CD4-positive, alpha-beta T cell (primary cell): ENCODE data around the gene UGGT1. TPM values are rescaled to one million over a fixed set of nuclear protein-coding genes. Genes with fewer than 3 reads are reported as not detected.

Source experiments
- ATAC-seq: fragments of 200-7000 bp; cut with Tn5 transposase; one replicate; pipeline ENCODE4 v1.10.0; 2022; ENCODE audit warnings: mild to moderate bottlenecking; ENCODE audit not compliant: poor library complexity
- CTCF ChIA-PET: fragments of 350-600 bp; sonication (Branson Sonifier 250); formaldehyde crosslinking; loops from one replicate; lab custom pipeline; 2021; ENCODE audit warnings: antibody characterized with exemption, inconsistent platforms; lab: Charles Lee
- POLR2A ChIA-PET: fragments of 350-600 bp; sonication (Branson Sonifier 250); formaldehyde crosslinking; loops from one replicate; lab custom pipeline; 2021; ENCODE audit warnings: antibody characterized with exemption, inconsistent platforms; lab: Charles Lee
- DNase-seq, 14 experiments: peaks; one replicate each; pipeline ENCODE4 v3.0.0-alpha.2; 2013 to 2020; ENCODE audit warnings: mixed read lengths in 2 of 14
- H3K27ac ChIP-seq, 2 donors: one replicate each; pipeline versions ENCODE4 v1.5.1 to v1.7.0; 2013; ENCODE audit warnings: low read length in 2 of 2, low read depth in 1 of 2, mild to moderate bottlenecking in 1 of 2
- H3K27me3 ChIP-seq, 2 experiments: 1 replicate in 1 of 2; 2 replicates in 1 of 2; pipeline versions ENCODE4 v1.6.1 to v1.7.0; 2013; ENCODE audit warnings: low read length in 2 of 2, control low read depth in 1 of 2, mild to moderate bottlenecking in 1 of 2, moderate library complexity in 1 of 2; ENCODE audit not compliant: insufficient read depth in 2 of 2, control insufficient read depth in 1 of 2
- H3K36me3 ChIP-seq: one replicate; pipeline ENCODE4 v1.6.1; 2013; ENCODE audit warnings: low read length, control low read depth; ENCODE audit not compliant: insufficient read depth
- H3K4me1 ChIP-seq: one replicate; pipeline ENCODE4 v1.6.1; 2013; ENCODE audit warnings: low read length, control low read depth; ENCODE audit not compliant: insufficient read depth
- H3K4me3 ChIP-seq: one replicate; pipeline ENCODE4 v1.5.1; 2013; ENCODE audit warnings: mild to moderate bottlenecking, low read length, moderate library complexity
- H3K9me3 ChIP-seq, 2 experiments: 1 replicate in 1 of 2; 2 replicates in 1 of 2; pipeline versions ENCODE4 v1.6.1 to v1.7.0; 2013; ENCODE audit warnings: low read length in 2 of 2, mild to moderate bottlenecking in 2 of 2, control low read depth in 1 of 2, moderate library complexity in 1 of 2; ENCODE audit not compliant: control insufficient read depth in 1 of 2, insufficient read depth in 1 of 2
- H3K27ac Mint-ChIP-seq: one replicate; pipeline ENCODE4 v1.8.0; 2020; ENCODE audit warnings: mixed read lengths
- H3K27me3 Mint-ChIP-seq: one replicate; pipeline ENCODE4 v1.8.0; 2021; ENCODE audit warnings: mixed read lengths
- H3K36me3 Mint-ChIP-seq: one replicate; pipeline ENCODE4 v1.8.0; 2021; ENCODE audit warnings: low read depth, mixed read lengths
- H3K4me1 Mint-ChIP-seq: one replicate; pipeline ENCODE4 v1.8.0; 2021; ENCODE audit warnings: low read depth, mixed read lengths
- H3K4me3 Mint-ChIP-seq: one replicate; pipeline ENCODE4 v1.8.0; 2020; ENCODE audit warnings: mild to moderate bottlenecking, mixed read lengths
- H3K9me3 Mint-ChIP-seq: one replicate; pipeline ENCODE4 v1.8.0; 2020; ENCODE audit warnings: mixed read lengths
- CTCF ChIP-seq: fragments of 200-600 bp; IDR thresholded peaks from one replicate; pipeline ENCODE4 v1.8.0; 2022; ENCODE audit warnings: antibody characterized with exemption, mild to moderate bottlenecking
- intact Hi-C, 2 experiments: fragments of 100-400 bp; cut with DNase I in 1 of 2; cut with micrococcal nuclease in 1 of 2; formaldehyde crosslinking; loops; one replicate each; pipeline versions ENCODE4 v1.15.1 to v1.9.0; 2023 to 2025; cut with DNase I, micrococcal nuclease
- total RNA-seq, 174 experiments: library from RNA in 2 of 174; stranded (reverse) in 2 of 174; gene quantifications; one replicate each; pipeline ENCODE4 v1.2.3 and lab custom pipeline; 2021 to 2026

Gene UGGT1
- total RNA-seq, 2 experiments from 2014 or later: 23.5 to 28.4 TPM

- no peak for TF ChIP-seq CTCF
- no peaks in the 10 kb centered on the region for H3K4me1 ChIP-seq
- Mint-ChIP-seq H3K9me3 (no peaks in the 10 kb centered on the region), H3K4me1 (peaks cover 19% of the 10 kb centered on the region), H3K27me3 (no peaks in the 10 kb centered on the region), H3K4me3 (no peak overlapping the region), H3K36me3 (peaks cover 64% of the 10 kb centered on the region), H3K27ac (no peak overlapping the region)
- ChIA-PET POLR2A (no interaction called here), CTCF (no interaction called here)
- no peak overlapping the region for H3K4me3 ChIP-seq
- intact Hi-C loops: no loop called here
- H3K36me3 ChIP-seq: peaks cover 58% of the 10 kb centered on the region
- no peak overlapping the region for H3K27ac ChIP-seq
- no peaks in the 10 kb centered on the region for H3K9me3 ChIP-seq
- DNase-seq (no peak), ATAC-seq (no peak)
- H3K27me3 ChIP-seq: no peaks in the 10 kb centered on the region
Measured at GRCh38 chr2:128105072-128105471, 14.1 kb downstream of the UGGT1 start.

DNA sequence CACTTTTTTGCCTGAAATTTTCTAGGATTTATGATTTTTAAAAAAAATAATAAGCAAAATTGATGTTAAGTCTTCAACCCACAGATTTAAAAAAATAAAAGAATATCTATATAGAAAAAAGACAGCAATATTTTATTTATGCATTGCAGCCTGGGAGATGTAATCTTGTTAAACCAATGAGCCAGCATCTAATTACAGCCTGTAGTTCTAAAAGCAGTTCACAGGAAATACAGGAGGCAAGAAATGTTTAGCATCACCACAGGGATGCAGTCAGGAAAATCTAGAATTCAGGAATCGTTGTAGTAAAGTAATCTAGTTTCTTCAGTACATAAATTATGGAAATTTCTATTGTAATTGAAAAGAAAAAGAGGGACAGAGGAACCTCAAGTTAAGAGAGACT is 17.2 kb downstream of the UGGT1 start:
- H3K4me3 ChIP-seq: no peak overlapping the region
- Mint-ChIP-seq H3K36me3 (peaks cover 61% of the 10 kb centered on the region), H3K4me1 (peaks cover 7% of the 10 kb centered on the region), H3K9me3 (no peaks in the 10 kb centered on the region), H3K27ac (no peak overlapping the region), H3K4me3 (no peak overlapping the region), H3K27me3 (no peaks in the 10 kb centered on the region)
- TF ChIP-seq CTCF: no peak
- POLR2A ChIA-PET: no interaction called here
- H3K36me3 ChIP-seq: peaks cover 61% of the 10 kb centered on the region
- DNase-seq: no peak
- no peaks in the 10 kb centered on the region for H3K9me3 ChIP-seq
- H3K27ac ChIP-seq: no peak overlapping the region
- CTCF ChIA-PET: no interaction called here
- no peak for ATAC-seq
- no peaks in the 10 kb centered on the region for H3K4me1 ChIP-seq
- intact Hi-C loops: no loop called here
- H3K27me3 ChIP-seq: no peaks in the 10 kb centered on the region

DNA sequence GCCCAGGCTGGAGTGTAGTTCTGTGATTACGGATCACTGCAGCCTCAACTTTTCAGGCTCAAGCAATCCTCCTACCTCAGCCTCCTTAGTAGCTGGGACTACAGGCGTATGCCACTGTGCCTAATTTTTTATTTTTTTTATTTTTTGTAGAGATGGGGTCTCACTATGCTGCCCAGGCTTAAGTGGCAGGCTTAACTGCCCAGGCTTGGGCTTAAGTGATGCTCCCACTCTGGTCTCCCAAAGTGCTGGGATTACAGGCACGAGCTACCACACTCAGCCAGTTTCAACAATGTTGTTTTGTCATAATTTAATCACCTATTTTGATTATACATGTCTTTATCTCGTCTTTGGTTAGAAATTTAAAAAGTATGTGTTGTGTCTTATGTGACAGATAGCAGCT is 18.2 kb downstream of the UGGT1 start:
- Histone ChIP-seq H3K4me1 (no peaks in the 10 kb centered on the region), H3K27me3 (no peaks in the 10 kb centered on the region), H3K27ac (no peak overlapping the region), H3K9me3 (no peaks in the 10 kb centered on the region), H3K36me3 (peaks cover 60% of the 10 kb centered on the region), H3K4me3 (no peak overlapping the region)
- CTCF ChIA-PET: interaction anchor here (0.6 kb wide), 1 partner anchor 492 kb away, joined by 3 read pairs; no protein-coding TSS in a partner anchor
- TF ChIP-seq CTCF: no peak
- Mint-ChIP-seq H3K36me3 (peaks cover 61% of the 10 kb centered on the region), H3K4me1 (peaks cover under 1% of the 10 kb centered on the region), H3K4me3 (no peak overlapping the region), H3K27ac (no peak overlapping the region), H3K27me3 (no peaks in the 10 kb centered on the region), H3K9me3 (no peaks in the 10 kb centered on the region)
- POLR2A ChIA-PET: no interaction called here
- DNase-seq (no peak), ATAC-seq (no peak)
- intact Hi-C loops: no loop called here
